Transverse colon (tissue), 4 donors: ENCODE data around the gene ZNF408. TPM values are rescaled to one million over a fixed set of nuclear protein-coding genes. Genes with fewer than 3 reads are reported as not detected.

Source experiments
- DNase-seq: peaks from one replicate; pipeline ENCODE4 v3.0.0-alpha.2; 2019
- H3K27ac ChIP-seq, 4 donors: fragments of 200-600 bp; sonication (generic); 2 replicates each; pipeline ENCODE4 v1.5.1; 2016 to 2018; ENCODE audit warnings: inconsistent platforms in 4 of 4
- H3K27me3 ChIP-seq: fragments of 200-600 bp; sonication (generic); 2 replicates; pipeline ENCODE4 v1.5.1; 2017; ENCODE audit warnings: inconsistent platforms
- H3K36me3 ChIP-seq, 4 donors: fragments of 200-600 bp; sonication (generic); 2 replicates each; pipeline ENCODE4 v1.5.1; 2017 to 2019; ENCODE audit warnings: inconsistent platforms in 4 of 4
- H3K4me1 ChIP-seq, 4 donors: fragments of 200-600 bp; sonication (generic); 2 replicates each; pipeline ENCODE4 v1.5.1; 2017 to 2020; ENCODE audit warnings: inconsistent platforms in 4 of 4
- H3K4me3 ChIP-seq, 4 donors: fragments of 200-600 bp; sonication (generic); 1 replicate in 1 of 4; 2 replicates in 3 of 4; pipeline versions ENCODE4 v1.5.1 to v1.6.1; 2017 to 2019; ENCODE audit warnings: inconsistent platforms in 4 of 4
- H3K9me3 ChIP-seq, 2 donors: fragments of 200-600 bp; sonication (generic); 2 replicates each; pipeline ENCODE4 v1.5.1; 2017 to 2019; ENCODE audit warnings: inconsistent platforms in 2 of 2
- CTCF ChIP-seq, 5 experiments: fragments of 200-600 bp in 3 of 5; fragments of 450-650 bp in 2 of 5; sonication (generic) in 3 of 5; IDR thresholded peaks; 1 replicate in 2 of 5; 2 replicates in 3 of 5; pipeline ENCODE4 v1.5.1; 2016 to 2017; ENCODE audit warnings: antibody characterized with exemption in 5 of 5, inconsistent platforms in 3 of 5, mild to moderate bottlenecking in 2 of 5, moderate library complexity in 1 of 5
- EP300 ChIP-seq: sonication (generic); formaldehyde crosslinking; IDR thresholded peaks from one replicate; pipeline ENCODE4 v1.6.1; 2017; ENCODE audit warnings: antibody characterized with exemption, low read depth
- POLR2A ChIP-seq: fragments of 450-650 bp; IDR thresholded peaks from one replicate; pipeline ENCODE4 v1.6.1; 2016; ENCODE audit warnings: antibody characterized with exemption, mild to moderate bottlenecking, moderate library complexity
- POLR2AphosphoS5 ChIP-seq, 3 donors: sonication (generic); formaldehyde crosslinking; IDR thresholded peaks; one replicate each; pipeline ENCODE4 v1.6.1; 2016; ENCODE audit warnings: antibody characterized with exemption in 3 of 3
- WGBS, 2 donors: methylation state at CpG; one replicate each; pipeline ENCODE4 v1.1.5; 2018; ENCODE audit warnings: low coverage in 1 of 2; 5-methylcytosine and 5-hydroxymethylcytosine counted together
- in situ Hi-C, 4 donors: fragments of 200-750 bp; cut with MboI; loops; one replicate each; pipeline versions ENCODE4 v1.15.0 to v1.15.1; 2017; ENCODE audit warnings: low sequenced_read_pairs in 3 of 4, low pct_ligation_motif_present in 1 of 4, low pct_unique_long_range_greater_than_20kb in 1 of 4
- intact Hi-C: fragments of 100-400 bp; cut with DNase I; formaldehyde crosslinking; loops from one replicate; pipeline ENCODE4 v1.15.1; 2023; ENCODE audit warnings: low total_unique reads
- total RNA-seq, 4 donors: library from RNA; depleted of rRNA; stranded (reverse); fragments of >200 nt; gene quantifications; one replicate each; pipeline ENCODE4 v1.1.0, GENCODE V29; 2016

Gene ZNF408
- total RNA-seq, 4 donors from 2014 or later: 6.0 to 19.3 (median 10.0) TPM

DNA sequence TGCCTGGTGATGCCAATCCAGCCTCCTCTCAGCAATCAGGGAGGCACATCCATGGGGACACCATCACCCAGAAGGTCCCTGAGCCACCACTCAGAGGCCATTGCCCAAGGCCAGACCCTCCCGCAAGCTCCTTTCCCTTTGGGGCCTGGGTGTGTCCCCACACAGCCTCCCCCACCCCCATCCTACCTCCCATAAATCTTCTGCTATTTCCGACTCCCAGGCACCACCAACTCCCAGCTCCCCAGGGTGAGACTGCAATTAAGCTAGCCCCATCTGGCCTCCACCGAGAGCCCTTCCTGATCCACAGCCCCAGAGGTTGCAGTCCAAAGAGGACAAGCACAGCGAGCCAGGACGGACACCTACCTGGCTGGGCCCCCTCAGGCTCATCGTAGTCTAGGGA is 6.8 kb upstream of the ZNF408 start:
- Histone ChIP-seq H3K4me3 (no peak overlapping the region), H3K9me3 (no peaks in the 10 kb centered on the region), H3K36me3 (peaks cover 0 to 23% (median 7%) of the 10 kb centered on the region in 4 donors), H3K27ac (peak overlapping the region in 3 of 4 donors; percentile 17 to 57 (median 28)), H3K4me1 (peaks cover 2 to 31% (median 20%) of the 10 kb centered on the region in 4 donors), H3K27me3 (no peaks in the 10 kb centered on the region)
- DNase-seq: no peak
- intact Hi-C loops: no loop called here
- 87 to 95% methylated on average over 3 to 6 of the region's 6 CpGs for WGBS, 2 donors
- no peak for TF ChIP-seq CTCF (IDR thresholded peaks at IDR 0.05)
- TF ChIP-seq POLR2A: no peak
- TF ChIP-seq POLR2AphosphoS5 (IDR thresholded peaks at IDR 0.05): no peak
- TF ChIP-seq EP300: no peak
- in situ Hi-C loops: no loop called here

- Histone ChIP-seq H3K4me1 (peaks cover 6 to 36% (median 26%) of the 10 kb centered on the region in 4 donors), H3K27ac (peak overlapping the region in 3 of 4 donors; percentile 17 to 57 (median 28)), H3K4me3 (no peak overlapping the region), H3K9me3 (no peaks in the 10 kb centered on the region), H3K27me3 (no peaks in the 10 kb centered on the region), H3K36me3 (peaks cover 0 to 23% (median 7%) of the 10 kb centered on the region in 4 donors)
- intact Hi-C loops: no loop called here
- in situ Hi-C loops: no loop called here
- no peak for DNase-seq
- TF ChIP-seq POLR2AphosphoS5 (IDR thresholded peaks at IDR 0.05) (no peak), EP300 (no peak), POLR2A (no peak), CTCF (IDR thresholded peaks at IDR 0.05) (no peak)
- 88 to 100% methylated on average over 1 to 7 of the region's 7 CpGs for WGBS, 2 donors
Observed at GRCh38 chr11:46694607-46695006, 6.2 kb upstream of the ZNF408 start.

DNA sequence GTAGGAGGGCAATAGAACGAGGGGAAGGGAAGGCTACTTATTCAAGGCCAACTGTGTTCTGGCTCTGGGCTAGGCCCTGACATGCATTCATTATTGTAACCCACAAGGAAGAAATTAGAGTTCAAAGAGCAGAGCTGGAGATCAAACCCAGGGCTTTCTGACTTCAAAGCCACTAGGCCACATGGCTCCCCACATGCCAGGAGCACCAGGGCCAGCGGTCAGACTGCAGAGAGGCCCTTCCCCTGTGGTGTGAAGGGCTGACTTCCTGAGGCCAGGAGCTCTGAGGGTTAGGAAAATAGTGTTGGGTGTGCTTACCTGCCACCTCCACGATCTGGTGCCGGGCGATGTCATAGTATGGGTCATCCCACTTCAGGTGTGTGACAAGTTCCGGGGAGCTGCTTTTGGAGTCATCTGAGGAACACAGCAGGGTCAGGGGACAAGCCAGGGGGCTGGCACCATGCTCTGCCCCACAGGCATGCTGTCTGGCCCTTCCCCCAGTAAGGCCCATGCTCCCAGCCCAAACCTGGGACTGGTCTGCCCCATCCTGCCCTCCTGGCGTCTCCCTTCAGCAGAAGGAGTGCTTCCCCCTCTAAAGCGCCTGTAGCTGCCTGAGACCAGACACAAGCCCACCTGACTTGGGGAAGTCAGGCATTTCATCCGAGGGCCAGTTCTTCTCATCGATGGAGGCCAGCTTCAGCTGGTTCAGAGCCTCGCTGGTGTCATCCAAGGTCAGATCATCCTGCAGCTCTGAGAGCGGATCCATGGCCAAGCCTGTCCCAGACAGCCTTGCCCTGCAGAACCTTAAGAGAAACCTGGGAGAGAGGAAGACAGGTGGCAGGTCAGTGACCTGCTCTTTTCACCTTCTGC is 5.3 kb upstream of the ZNF408 start:
- H3K4me1 ChIP-seq: peaks cover 6 to 38% (median 27%) of the 10 kb centered on the region in 4 donors
- intact Hi-C loops: no loop called here
- no peaks in the 10 kb centered on the region for H3K27me3 ChIP-seq
- 93% methylated on average over 12 of the region's 12 CpGs; no CpG with 5 or more reads in 1 of the 2 donors for WGBS, 2 donors
- H3K27ac ChIP-seq: peak overlapping the region in 2 of 4 donors; percentile 48 to 57
- in situ Hi-C loops: no loop called here
- no peaks in the 10 kb centered on the region for H3K9me3 ChIP-seq
- H3K4me3 ChIP-seq: no peak overlapping the region
- TF ChIP-seq EP300: no peak
- TF ChIP-seq POLR2A: no peak
- TF ChIP-seq POLR2AphosphoS5 (IDR thresholded peaks at IDR 0.05): no peak
- TF ChIP-seq CTCF (IDR thresholded peaks at IDR 0.05): no peak
- H3K36me3 ChIP-seq: peaks cover 0 to 23% (median 7%) of the 10 kb centered on the region in 4 donors
- no peak for DNase-seq

GRCh38 chr11:46696212-46696558 is 4.6 kb upstream of the ZNF408 start:
- Histone ChIP-seq H3K9me3 (no peaks in the 10 kb centered on the region), H3K27me3 (no peaks in the 10 kb centered on the region), H3K36me3 (peaks cover 0 to 23% (median 7%) of the 10 kb centered on the region in 4 donors), H3K27ac (peak overlapping the region in 2 of 4 donors; percentile 35 to 48), H3K4me3 (no peak overlapping the region), H3K4me1 (peaks cover 6 to 38% (median 27%) of the 10 kb centered on the region in 4 donors)
- in situ Hi-C loops: no loop called here
- no peak for TF ChIP-seq CTCF (IDR thresholded peaks at IDR 0.05)
- TF ChIP-seq POLR2A: no peak
- TF ChIP-seq POLR2AphosphoS5 (IDR thresholded peaks at IDR 0.05): no peak
- no peak for TF ChIP-seq EP300
- 72% methylated on average over 11 of the region's 11 CpGs; no CpG with 5 or more reads in 1 of the 2 donors for WGBS, 2 donors
- intact Hi-C loops: no loop called here
- DNase-seq: no peak
